K562 (cell line): ENCODE data around the gene ZNF384. TPM values are rescaled to one million over a fixed set of nuclear protein-coding genes. Genes with fewer than 3 reads are reported as not detected.

Experiments
- CEBPG ChIP-seq, 3 experiments: fragments of 200-800 bp in 1 of 3; sonication (Bioruptor generic) in 1 of 3; sonication (generic) in 1 of 3; formaldehyde crosslinking in 1 of 3; IDR thresholded peaks in 2 of 3; conservative IDR thresholded peaks in 1 of 3; 2 replicates each; pipeline versions ENCODE4 v1.6.1 to v1.8.0; 2016 to 2022; ENCODE audit warnings: missing compliant biosample characterization in 2 of 3, missing genetic modification characterization in 2 of 3, mild to moderate bottlenecking in 1 of 3, missing genetic modification reagents in 1 of 3
- FOS ChIP-seq: IDR thresholded peaks from 3 replicates; pipeline ENCODE4 v1.6.1; 2011; ENCODE audit not compliant: insufficient read length; ENCODE audit errors: extremely low read depth
- MIER1 ChIP-seq: fragments of 450-650 bp; IDR thresholded peaks from 2 replicates; pipeline ENCODE4 v1.6.1; 2016; ENCODE audit warnings: antibody characterized with exemption, mild to moderate bottlenecking, low read depth
- NFE2L1 ChIP-seq: fragments of 450-650 bp; IDR thresholded peaks from 2 replicates; pipeline ENCODE4 v1.6.1; 2016; ENCODE audit warnings: missing genetic modification characterization, low read depth, mild to moderate bottlenecking, missing compliant biosample characterization, moderate library complexity, borderline replicate concordance
- PPARD ChIP-seq: fragments of 250-450 bp; sonication (Bioruptor Pico); IDR thresholded peaks from 2 replicates; pipeline ENCODE4 v1.8.0; 2022; ENCODE audit warnings: inconsistent platforms, mild to moderate bottlenecking, moderate library complexity
- RNF2 ChIP-seq: sonication (generic); IDR thresholded peaks from 2 replicates; pipeline ENCODE4 v1.6.1; 2016
- SNIP1 ChIP-seq: fragments of 450-650 bp; IDR thresholded peaks from 2 replicates; pipeline ENCODE4 v1.7.1; 2017; ENCODE audit warnings: low read depth, mild to moderate bottlenecking
- ZBTB11 ChIP-seq, 3 experiments: fragments of 200-800 bp in 1 of 3; fragments of 250-450 bp in 1 of 3; fragments of 450-650 bp in 1 of 3; sonication (Bioruptor Pico) in 1 of 3; sonication (Bioruptor generic) in 1 of 3; formaldehyde crosslinking in 1 of 3; IDR thresholded peaks; 2 replicates each; pipeline versions ENCODE4 v1.6.1 to v1.8.0; 2016 to 2022; ENCODE audit warnings: mild to moderate bottlenecking in 2 of 3, missing genetic modification characterization in 2 of 3, missing compliant biosample characterization in 1 of 3, moderate library complexity in 1 of 3
- ZNF408 ChIP-seq: fragments of 250-450 bp; sonication (Bioruptor Pico); IDR thresholded peaks from 2 replicates; pipeline ENCODE4 v1.4.0; 2020; ENCODE audit warnings: low read depth, mild to moderate bottlenecking, moderate library complexity
- ZNF75A ChIP-seq: fragments of 450-650 bp; formaldehyde crosslinking; IDR thresholded peaks from 2 replicates; pipeline ENCODE4 v1.4.0; 2020; ENCODE audit warnings: mild to moderate bottlenecking
- polyA plus RNA-seq, 8 experiments: library from polyadenylated mRNA; depleted of rRNA in 4 of 8; stranded (reverse) in 5 of 8; unstranded in 3 of 8; fragments of >200 nt; fragmentation: Nextera tagmentation in 2 of 8; fragmentation: Illumina TruSeq in 1 of 8; extraction: Ambion mirVana in 2 of 8; extraction: Trizol in 1 of 8; gene quantifications; 2 replicates each; pipeline versions ENCODE4 v1.2.1 to v1.2.3, GENCODE V29; 2011 to 2014; ENCODE audit warnings: inconsistent platforms in 1 of 8, missing spikeins in 1 of 8
- total RNA-seq, 7 experiments: library from RNA; depleted of rRNA in 6 of 7; stranded (reverse); fragments of >200 nt in 6 of 7; fragmentation: Illumina TruSeq in 2 of 7; extraction: Trizol in 2 of 7; gene quantifications; 2 replicates each; pipeline versions ENCODE4 v1.2.1 to v1.2.3, GENCODE V29; 2011 to 2021; ENCODE audit warnings: low replicate concordance in 1 of 7

The ZNF384 gene
- total and polyA plus RNA-seq, 9 of the 15 experiments (the other 6 are each of a cell fraction or from before 2014, with no cell fraction given): 0.36 to 64.8 (median 21.3) TPM

- TF ChIP-seq ZNF75A (CRISPR knock-in tag): no peak
- TF ChIP-seq FOS: no peak
- TF ChIP-seq PPARD (CRISPR knock-in tag): no peak
- no peak for TF ChIP-seq MIER1
- TF ChIP-seq ZBTB11 (CRISPR knock-in tag; IDR thresholded peaks at IDR 0.05): no peak
- TF ChIP-seq NFE2L1 (tag): no peak
- TF ChIP-seq ZNF408: no peak
- TF ChIP-seq RNF2: no peak
- TF ChIP-seq SNIP1: no peak
- no peak for TF ChIP-seq CEBPG (CRISPR knock-in tag; IDR thresholded peaks at IDR 0.05)
- no peak for TF ChIP-seq CEBPG (tag; conservative IDR thresholded peaks at IDR 0.05 in 1 of 2, IDR thresholded peaks at IDR 0.05 in 1 of 2)
These were observed 23.0 kb downstream of the ZNF384 start (continued) for GRCh38 chr12:6666211-6666610.
